ENCODE measurements around the gene TGFB1I1.

DNA sequence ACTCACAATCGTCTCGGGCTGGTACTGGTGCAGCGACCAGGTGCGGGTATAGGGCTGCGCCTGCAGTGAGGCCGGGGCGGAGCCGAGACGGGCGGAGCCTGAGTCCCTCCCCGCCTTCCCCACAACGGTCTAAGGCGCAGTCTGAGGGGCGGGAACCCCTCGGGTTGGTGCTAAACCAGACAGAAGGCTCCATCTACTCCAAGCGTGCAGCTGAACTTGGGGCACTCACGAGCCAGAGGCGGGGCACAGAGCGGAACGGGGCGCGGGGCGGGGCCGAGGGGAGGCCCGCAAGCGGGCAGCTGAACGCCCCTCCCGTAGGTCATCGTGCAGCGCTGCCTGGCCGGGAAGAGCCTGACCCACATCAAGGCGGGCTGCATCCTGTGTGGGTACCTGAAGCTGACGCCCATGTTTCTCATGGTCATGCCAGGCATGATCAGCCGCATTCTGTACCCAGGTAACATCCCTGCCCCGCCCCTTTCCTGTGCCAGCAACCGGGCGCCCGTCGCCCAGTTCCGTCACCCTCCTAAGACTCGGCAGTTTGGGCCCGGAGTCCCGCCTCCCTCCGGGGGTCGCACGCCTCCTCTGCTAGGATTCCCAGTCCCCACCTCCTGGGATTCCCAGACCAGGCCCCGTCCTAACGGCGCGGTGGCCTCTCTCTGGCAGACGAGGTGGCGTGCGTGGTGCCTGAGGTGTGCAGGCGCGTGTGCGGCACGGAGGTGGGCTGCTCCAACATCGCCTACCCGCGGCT, 15.9 kb downstream of the TGFB1I1 start:
- TF ChIP-seq CREB1 (IDR thresholded peaks at IDR 0.05; ENCODE audit: low read depth) (no peak), YY1 (IDR thresholded peaks at IDR 0.05; ENCODE audit: low read depth) (no peak), EP300 (IDR thresholded peaks at IDR 0.05; ENCODE audit: borderline replicate concordance) (no peak), ZBTB7A (IDR thresholded peaks at IDR 0.05; ENCODE audit: low read depth) (no peak), RAD21 (IDR thresholded peaks at IDR 0.05; ENCODE audit: low read depth) (no peak), TAF1 (IDR thresholded peaks at IDR 0.05; ENCODE audit: low read depth) (no peak), NFIC (IDR thresholded peaks at IDR 0.05) (no peak), TEAD4 (IDR thresholded peaks at IDR 0.05) (no peak), CEBPB (IDR thresholded peaks at IDR 0.05) (no peak), FOXM1 (IDR thresholded peaks at IDR 0.05; ENCODE audit: borderline replicate concordance, low read depth) (no peak)
- TF ChIP-seq, protein P1, sequence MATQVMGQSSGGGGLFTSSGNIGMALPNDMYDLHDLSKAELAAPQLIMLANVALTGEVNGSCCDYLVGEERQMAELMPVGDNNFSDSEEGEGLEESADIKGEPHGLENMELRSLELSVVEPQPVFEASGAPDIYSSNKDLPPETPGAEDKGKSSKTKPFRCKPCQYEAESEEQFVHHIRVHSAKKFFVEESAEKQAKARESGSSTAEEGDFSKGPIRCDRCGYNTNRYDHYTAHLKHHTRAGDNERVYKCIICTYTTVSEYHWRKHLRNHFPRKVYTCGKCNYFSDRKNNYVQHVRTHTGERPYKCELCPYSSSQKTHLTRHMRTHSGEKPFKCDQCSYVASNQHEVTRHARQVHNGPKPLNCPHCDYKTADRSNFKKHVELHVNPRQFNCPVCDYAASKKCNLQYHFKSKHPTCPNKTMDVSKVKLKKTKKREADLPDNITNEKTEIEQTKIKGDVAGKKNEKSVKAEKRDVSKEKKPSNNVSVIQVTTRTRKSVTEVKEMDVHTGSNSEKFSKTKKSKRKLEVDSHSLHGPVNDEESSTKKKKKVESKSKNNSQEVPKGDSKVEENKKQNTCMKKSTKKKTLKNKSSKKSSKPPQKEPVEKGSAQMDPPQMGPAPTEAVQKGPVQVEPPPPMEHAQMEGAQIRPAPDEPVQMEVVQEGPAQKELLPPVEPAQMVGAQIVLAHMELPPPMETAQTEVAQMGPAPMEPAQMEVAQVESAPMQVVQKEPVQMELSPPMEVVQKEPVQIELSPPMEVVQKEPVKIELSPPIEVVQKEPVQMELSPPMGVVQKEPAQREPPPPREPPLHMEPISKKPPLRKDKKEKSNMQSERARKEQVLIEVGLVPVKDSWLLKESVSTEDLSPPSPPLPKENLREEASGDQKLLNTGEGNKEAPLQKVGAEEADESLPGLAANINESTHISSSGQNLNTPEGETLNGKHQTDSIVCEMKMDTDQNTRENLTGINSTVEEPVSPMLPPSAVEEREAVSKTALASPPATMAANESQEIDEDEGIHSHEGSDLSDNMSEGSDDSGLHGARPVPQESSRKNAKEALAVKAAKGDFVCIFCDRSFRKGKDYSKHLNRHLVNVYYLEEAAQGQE (IDR thresholded peaks at IDR 0.05; ENCODE audit: low read depth): no peak
- TF ChIP-seq, protein P2, sequence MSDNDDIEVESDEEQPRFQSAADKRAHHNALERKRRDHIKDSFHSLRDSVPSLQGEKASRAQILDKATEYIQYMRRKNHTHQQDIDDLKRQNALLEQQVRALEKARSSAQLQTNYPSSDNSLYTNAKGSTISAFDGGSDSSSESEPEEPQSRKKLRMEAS (IDR thresholded peaks at IDR 0.05): no peak; the same call in 1 of the 2 replicates

Measured in Ishikawa (cell line).